SK-N-SH treated with all-trans-retinoic acid at 6 μM for 48 hours (cell line): ENCODE results near the gene NAPA.

Experiments
- ATAC-seq: fragments of 200-7000 bp; cut with Tn5 transposase; 3 replicates; pipeline ENCODE4 v1.9.1; 2020; ENCODE audit warnings: mild to moderate bottlenecking, moderate library complexity
- ARNTL ChIP-seq: fragments of 450-650 bp; formaldehyde crosslinking; IDR thresholded peaks from 2 replicates; pipeline ENCODE4 v1.5.0; 2020; ENCODE audit warnings: low read depth, mild to moderate bottlenecking, moderate library complexity, borderline replicate concordance
- BACH2 ChIP-seq: fragments of 250-450 bp; sonication (Bioruptor Pico); IDR thresholded peaks from 2 replicates; pipeline ENCODE4 v1.9.0; 2021; ENCODE audit warnings: mild to moderate bottlenecking, borderline replicate concordance
- CSDC2 ChIP-seq: fragments of 250-450 bp; sonication (Bioruptor Pico); IDR thresholded peaks from 2 replicates; pipeline ENCODE4 v1.5.0; 2020; ENCODE audit warnings: mild to moderate bottlenecking, moderate library complexity
- GLIS3 ChIP-seq: fragments of 250-450 bp; sonication (Bioruptor Pico); IDR thresholded peaks from 2 replicates; pipeline ENCODE4 v1.5.0; 2020; ENCODE audit warnings: mild to moderate bottlenecking, moderate library complexity
- ISL1 ChIP-seq: fragments of 250-450 bp; sonication (Bioruptor Pico); IDR thresholded peaks from 2 replicates; pipeline ENCODE4 v2.1.2; 2022; ENCODE audit warnings: mild to moderate bottlenecking, moderate library complexity
- OSR1 ChIP-seq: fragments of 250-450 bp; sonication (Bioruptor Pico); IDR thresholded peaks from 2 replicates; pipeline ENCODE4 v1.8.0; 2022; ENCODE audit warnings: moderate library complexity, mild to moderate bottlenecking, inconsistent platforms
- PPARA ChIP-seq: fragments of 250-450 bp; sonication (Bioruptor Pico); IDR thresholded peaks from 2 replicates; pipeline ENCODE4 v1.5.0; 2020; ENCODE audit warnings: mild to moderate bottlenecking, borderline replicate concordance
- RARB ChIP-seq: fragments of 250-450 bp; sonication (Bioruptor Pico); IDR thresholded peaks from 2 replicates; pipeline ENCODE4 v1.8.0; 2021; ENCODE audit warnings: mild to moderate bottlenecking, moderate library complexity
- SNAI2 ChIP-seq: fragments of 250-450 bp; sonication (Bioruptor Pico); IDR thresholded peaks from 2 replicates; pipeline ENCODE4 v1.5.0; 2020; ENCODE audit warnings: mild to moderate bottlenecking, moderate library complexity
- TCF4 ChIP-seq: fragments of 250-450 bp; sonication (Bioruptor Pico); IDR thresholded peaks from 2 replicates; pipeline ENCODE4 v1.8.0; 2021; ENCODE audit warnings: mild to moderate bottlenecking, moderate library complexity, borderline replicate concordance
- TOX ChIP-seq: fragments of 250-450 bp; sonication (Bioruptor Pico); IDR thresholded peaks from 2 replicates; pipeline ENCODE4 v1.8.0; 2021; ENCODE audit warnings: mild to moderate bottlenecking, moderate library complexity, borderline replicate concordance
- ZC3H10 ChIP-seq: fragments of 250-450 bp; sonication (Bioruptor Pico); IDR thresholded peaks from 2 replicates; pipeline ENCODE4 v1.5.1; 2021; ENCODE audit warnings: mild to moderate bottlenecking, moderate library complexity
- ZFP3 ChIP-seq: fragments of 250-450 bp; sonication (Bioruptor Pico); IDR thresholded peaks from 2 replicates; pipeline ENCODE4 v1.5.0; 2020; ENCODE audit warnings: mild to moderate bottlenecking, moderate library complexity
- ZFP30 ChIP-seq: fragments of 450-650 bp; formaldehyde crosslinking; IDR thresholded peaks from 2 replicates; pipeline ENCODE4 v1.5.0; 2022; ENCODE audit warnings: mild to moderate bottlenecking, moderate library complexity
- ZNF565 ChIP-seq: fragments of 450-650 bp; formaldehyde crosslinking; conservative IDR thresholded peaks from 2 replicates; pipeline ENCODE4 v1.5.0; 2020; ENCODE audit warnings: low read depth, mild to moderate bottlenecking, moderate library complexity
- ZNF70 ChIP-seq: fragments of 450-650 bp; formaldehyde crosslinking; IDR thresholded peaks from 2 replicates; pipeline ENCODE4 v1.5.0; 2020; ENCODE audit warnings: mild to moderate bottlenecking, moderate library complexity
- ZNF8 ChIP-seq: fragments of 450-650 bp; formaldehyde crosslinking; IDR thresholded peaks from 2 replicates; pipeline ENCODE4 v1.5.0; 2020; ENCODE audit warnings: mild to moderate bottlenecking, moderate library complexity
- TF ChIP-seq, protein P1 (sequence below): fragments of 250-450 bp; sonication (Bioruptor Pico); IDR thresholded peaks from 2 replicates; pipeline ENCODE4 v1.8.0; 2021; ENCODE audit warnings: low read depth, mild to moderate bottlenecking, moderate library complexity, borderline replicate concordance
- TF ChIP-seq, protein P2 (sequence below): fragments of 250-450 bp; sonication (Bioruptor Pico); IDR thresholded peaks from 2 replicates; pipeline ENCODE4 v1.5.1; 2021; ENCODE audit warnings: mild to moderate bottlenecking, moderate library complexity
- TF ChIP-seq, protein P3 (sequence below): fragments of 250-450 bp; sonication (Bioruptor Pico); IDR thresholded peaks from 2 replicates; pipeline ENCODE4 v1.5.0; 2020; ENCODE audit warnings: mild to moderate bottlenecking, moderate library complexity

NAPA gene

DNA sequence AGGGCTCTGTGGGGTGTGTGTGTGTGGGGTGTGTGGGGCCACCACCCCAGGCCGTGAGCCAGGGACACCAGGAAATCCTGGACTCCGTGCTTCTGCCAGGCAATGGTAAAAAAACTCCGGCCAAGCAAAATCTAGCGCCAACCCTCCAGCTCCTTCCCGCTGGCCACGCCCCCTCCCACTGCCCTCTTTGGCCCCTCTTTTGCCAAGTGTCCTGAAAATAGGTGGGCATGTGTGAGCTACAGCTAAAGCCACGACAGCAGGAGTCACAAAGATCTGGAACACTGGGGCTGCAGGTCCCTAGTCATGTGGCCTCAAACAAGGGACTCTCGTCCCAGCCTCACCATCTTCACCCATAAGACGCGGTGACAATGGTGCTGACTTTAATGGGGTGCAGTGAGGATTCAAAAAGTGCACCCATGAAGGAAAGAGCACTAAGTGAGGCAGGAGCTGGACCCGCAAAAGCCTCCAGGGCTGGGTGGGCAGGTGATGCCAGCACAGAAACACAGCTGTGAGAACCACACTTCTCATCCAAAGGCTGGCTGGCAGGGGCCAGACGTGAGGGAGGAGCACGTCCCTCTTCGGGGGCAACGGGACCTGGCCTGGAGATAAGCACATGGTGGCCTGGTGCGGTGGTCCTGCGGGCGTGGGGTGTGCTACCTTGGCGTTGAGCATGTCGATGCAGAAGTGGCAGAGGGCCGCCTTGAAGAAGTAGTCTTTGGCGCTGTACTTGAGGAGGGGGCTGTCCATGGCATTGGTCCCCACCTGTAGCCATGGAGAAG lies 23.3 kb downstream of the NAPA start:
- TF ChIP-seq GLIS3 (CRISPR knock-in tag), result no peak
- no peak for TF ChIP-seq ZC3H10 (CRISPR knock-in tag)
- no peak for TF ChIP-seq TCF4 (CRISPR knock-in tag)
- no peak for TF ChIP-seq PPARA (CRISPR knock-in tag)
- no peak for TF ChIP-seq ZNF8 (CRISPR knock-in tag)
- TF ChIP-seq ZFP30 (CRISPR knock-in tag), result no peak
- no peak for TF ChIP-seq ZNF565 (CRISPR knock-in tag)
- TF ChIP-seq, protein P1, sequence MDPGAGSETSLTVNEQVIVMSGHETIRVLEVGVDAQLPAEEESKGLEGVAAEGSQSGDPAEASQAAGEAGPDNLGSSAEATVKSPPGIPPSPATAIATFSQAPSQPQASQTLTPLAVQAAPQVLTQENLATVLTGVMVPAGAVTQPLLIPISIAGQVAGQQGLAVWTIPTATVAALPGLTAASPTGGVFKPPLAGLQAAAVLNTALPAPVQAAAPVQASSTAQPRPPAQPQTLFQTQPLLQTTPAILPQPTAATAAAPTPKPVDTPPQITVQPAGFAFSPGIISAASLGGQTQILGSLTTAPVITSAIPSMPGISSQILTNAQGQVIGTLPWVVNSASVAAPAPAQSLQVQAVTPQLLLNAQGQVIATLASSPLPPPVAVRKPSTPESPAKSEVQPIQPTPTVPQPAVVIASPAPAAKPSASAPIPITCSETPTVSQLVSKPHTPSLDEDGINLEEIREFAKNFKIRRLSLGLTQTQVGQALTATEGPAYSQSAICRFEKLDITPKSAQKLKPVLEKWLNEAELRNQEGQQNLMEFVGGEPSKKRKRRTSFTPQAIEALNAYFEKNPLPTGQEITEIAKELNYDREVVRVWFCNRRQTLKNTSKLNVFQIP (CRISPR knock-in tag), result no peak
- no peak for TF ChIP-seq OSR1 (CRISPR knock-in tag)
- TF ChIP-seq, protein P2, sequence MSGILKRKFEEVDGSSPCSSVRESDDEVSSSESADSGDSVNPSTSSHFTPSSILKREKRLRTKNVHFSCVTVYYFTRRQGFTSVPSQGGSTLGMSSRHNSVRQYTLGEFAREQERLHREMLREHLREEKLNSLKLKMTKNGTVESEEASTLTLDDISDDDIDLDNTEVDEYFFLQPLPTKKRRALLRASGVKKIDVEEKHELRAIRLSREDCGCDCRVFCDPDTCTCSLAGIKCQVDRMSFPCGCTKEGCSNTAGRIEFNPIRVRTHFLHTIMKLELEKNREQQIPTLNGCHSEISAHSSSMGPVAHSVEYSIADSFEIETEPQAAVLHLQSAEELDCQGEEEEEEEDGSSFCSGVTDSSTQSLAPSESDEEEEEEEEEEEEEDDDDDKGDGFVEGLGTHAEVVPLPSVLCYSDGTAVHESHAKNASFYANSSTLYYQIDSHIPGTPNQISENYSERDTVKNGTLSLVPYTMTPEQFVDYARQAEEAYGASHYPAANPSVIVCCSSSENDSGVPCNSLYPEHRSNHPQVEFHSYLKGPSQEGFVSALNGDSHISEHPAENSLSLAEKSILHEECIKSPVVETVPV, result no peak
- no peak for TF ChIP-seq SNAI2 (CRISPR knock-in tag)
- TF ChIP-seq ZNF70 (CRISPR knock-in tag), result no peak
- no peak for TF ChIP-seq TOX (CRISPR knock-in tag)
- TF ChIP-seq ISL1, result no peak
- TF ChIP-seq ZFP3 (CRISPR knock-in tag), result no peak
- TF ChIP-seq ARNTL (CRISPR knock-in tag), result no peak
- no peak for TF ChIP-seq BACH2 (CRISPR knock-in tag)
- TF ChIP-seq, protein P3, sequence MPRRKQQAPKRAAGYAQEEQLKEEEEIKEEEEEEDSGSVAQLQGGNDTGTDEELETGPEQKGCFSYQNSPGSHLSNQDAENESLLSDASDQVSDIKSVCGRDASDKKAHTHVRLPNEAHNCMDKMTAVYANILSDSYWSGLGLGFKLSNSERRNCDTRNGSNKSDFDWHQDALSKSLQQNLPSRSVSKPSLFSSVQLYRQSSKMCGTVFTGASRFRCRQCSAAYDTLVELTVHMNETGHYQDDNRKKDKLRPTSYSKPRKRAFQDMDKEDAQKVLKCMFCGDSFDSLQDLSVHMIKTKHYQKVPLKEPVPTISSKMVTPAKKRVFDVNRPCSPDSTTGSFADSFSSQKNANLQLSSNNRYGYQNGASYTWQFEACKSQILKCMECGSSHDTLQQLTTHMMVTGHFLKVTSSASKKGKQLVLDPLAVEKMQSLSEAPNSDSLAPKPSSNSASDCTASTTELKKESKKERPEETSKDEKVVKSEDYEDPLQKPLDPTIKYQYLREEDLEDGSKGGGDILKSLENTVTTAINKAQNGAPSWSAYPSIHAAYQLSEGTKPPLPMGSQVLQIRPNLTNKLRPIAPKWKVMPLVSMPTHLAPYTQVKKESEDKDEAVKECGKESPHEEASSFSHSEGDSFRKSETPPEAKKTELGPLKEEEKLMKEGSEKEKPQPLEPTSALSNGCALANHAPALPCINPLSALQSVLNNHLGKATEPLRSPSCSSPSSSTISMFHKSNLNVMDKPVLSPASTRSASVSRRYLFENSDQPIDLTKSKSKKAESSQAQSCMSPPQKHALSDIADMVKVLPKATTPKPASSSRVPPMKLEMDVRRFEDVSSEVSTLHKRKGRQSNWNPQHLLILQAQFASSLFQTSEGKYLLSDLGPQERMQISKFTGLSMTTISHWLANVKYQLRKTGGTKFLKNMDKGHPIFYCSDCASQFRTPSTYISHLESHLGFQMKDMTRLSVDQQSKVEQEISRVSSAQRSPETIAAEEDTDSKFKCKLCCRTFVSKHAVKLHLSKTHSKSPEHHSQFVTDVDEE (CRISPR knock-in tag), result no peak
- no peak for ATAC-seq

DNA sequence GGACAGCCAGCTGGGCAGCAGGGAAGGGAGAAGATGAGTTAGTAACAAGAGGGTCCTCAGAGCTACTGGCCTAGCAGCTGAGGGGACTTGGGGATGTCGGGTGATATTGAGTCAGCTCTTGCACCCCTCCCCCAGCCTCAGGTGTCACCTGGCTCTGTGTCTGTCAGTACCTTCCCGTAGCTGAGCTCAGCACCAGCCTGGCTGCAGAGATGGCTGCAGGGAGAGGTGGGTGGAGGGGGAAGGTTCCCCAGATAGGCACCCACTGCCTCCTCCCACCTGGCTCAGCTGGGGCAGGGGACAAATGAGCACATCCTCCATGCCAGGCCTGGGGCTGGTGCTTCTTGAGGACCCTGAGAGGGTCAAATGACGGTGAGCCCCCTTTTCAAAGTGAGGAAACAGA lies 24.0 kb downstream of the NAPA start:
- TF ChIP-seq PPARA (CRISPR knock-in tag) (no peak), RARB (CRISPR knock-in tag) (no peak), CSDC2 (CRISPR knock-in tag) (no peak), GLIS3 (CRISPR knock-in tag) (no peak), TOX (CRISPR knock-in tag) (no peak), ISL1 (no peak), TCF4 (CRISPR knock-in tag) (no peak), OSR1 (CRISPR knock-in tag) (no peak)
- TF ChIP-seq, protein P1 (CRISPR knock-in tag), result no peak
- TF ChIP-seq, protein P3 (CRISPR knock-in tag), result no peak
- TF ChIP-seq, all 23 proteins: peak for 0
- no peak for ATAC-seq
